Sigmoid colon (tissue), 3 donors: ENCODE measurements around the gene ARHGEF7.

Experiments
- POLR2A ChIP-seq, 2 donors: fragments of 450-650 bp; IDR thresholded peaks; one replicate each; pipeline ENCODE4 v1.6.1; 2016; ENCODE audit warnings: antibody characterized with exemption in 2 of 2, mild to moderate bottlenecking in 2 of 2, moderate library complexity in 2 of 2
- TF ChIP-seq, protein P1 (sequence below), 4 experiments: fragments of 450-650 bp in 3 of 4; fragments of 200-600 bp in 1 of 4; IDR thresholded peaks; one replicate each; pipeline ENCODE4 v1.5.1; 2016 to 2019; ENCODE audit warnings: antibody characterized with exemption in 4 of 4, mild to moderate bottlenecking in 3 of 4, moderate library complexity in 2 of 4

DNA sequence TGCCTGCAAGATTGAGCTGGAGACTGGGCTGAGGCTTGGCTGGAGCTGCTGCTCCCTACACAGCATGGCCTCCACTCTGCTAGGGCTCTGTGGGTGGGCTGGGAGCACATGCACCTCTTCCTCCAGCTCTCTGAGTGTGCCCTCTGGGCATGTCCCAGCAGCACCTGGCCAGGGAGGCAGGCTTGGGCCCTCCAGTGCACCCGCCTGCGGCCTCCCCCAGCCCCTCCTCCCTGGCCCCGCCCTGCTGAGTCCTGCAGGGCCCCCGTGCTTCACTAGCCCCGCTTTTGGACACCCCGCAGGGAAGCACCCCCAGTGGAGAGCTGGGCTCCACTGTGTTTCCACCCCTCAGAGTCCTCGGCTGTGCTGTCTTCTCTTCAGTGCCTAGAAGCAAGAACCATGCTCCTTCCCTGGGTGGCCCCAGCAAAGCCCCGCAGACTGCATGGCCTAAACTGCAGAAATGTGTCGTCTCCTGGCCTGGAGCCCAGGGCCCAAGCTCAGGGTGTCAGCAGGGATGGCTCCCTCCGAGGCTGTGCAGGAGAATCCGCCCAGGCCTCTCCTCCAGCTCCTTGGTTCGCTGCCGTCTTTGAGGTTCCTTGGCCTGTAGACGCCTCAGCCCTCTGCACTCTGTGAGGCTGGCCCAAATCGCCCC, 200.4 kb downstream of the ARHGEF7 start:
- TF ChIP-seq, protein P1, sequence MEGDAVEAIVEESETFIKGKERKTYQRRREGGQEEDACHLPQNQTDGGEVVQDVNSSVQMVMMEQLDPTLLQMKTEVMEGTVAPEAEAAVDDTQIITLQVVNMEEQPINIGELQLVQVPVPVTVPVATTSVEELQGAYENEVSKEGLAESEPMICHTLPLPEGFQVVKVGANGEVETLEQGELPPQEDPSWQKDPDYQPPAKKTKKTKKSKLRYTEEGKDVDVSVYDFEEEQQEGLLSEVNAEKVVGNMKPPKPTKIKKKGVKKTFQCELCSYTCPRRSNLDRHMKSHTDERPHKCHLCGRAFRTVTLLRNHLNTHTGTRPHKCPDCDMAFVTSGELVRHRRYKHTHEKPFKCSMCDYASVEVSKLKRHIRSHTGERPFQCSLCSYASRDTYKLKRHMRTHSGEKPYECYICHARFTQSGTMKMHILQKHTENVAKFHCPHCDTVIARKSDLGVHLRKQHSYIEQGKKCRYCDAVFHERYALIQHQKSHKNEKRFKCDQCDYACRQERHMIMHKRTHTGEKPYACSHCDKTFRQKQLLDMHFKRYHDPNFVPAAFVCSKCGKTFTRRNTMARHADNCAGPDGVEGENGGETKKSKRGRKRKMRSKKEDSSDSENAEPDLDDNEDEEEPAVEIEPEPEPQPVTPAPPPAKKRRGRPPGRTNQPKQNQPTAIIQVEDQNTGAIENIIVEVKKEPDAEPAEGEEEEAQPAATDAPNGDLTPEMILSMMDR (IDR thresholded peaks at IDR 0.05) = no peak
- TF ChIP-seq POLR2A (IDR thresholded peaks at IDR 0.05) = no peak
